Duodenal mucosa (tissue), 2 donors: ENCODE data around the gene GSTA5.
"Not testable (repeated sequence)": the region's sequence is repeated elsewhere in the genome, so short reads cannot be mapped to it uniquely, and the experiment has no call there.

ENCODE experiments used
- H3K27ac ChIP-seq: one replicate; pipeline ENCODE4 v1.7.0; 2013; ENCODE audit warnings: low read depth, low read length
- H3K27me3 ChIP-seq, 2 donors: one replicate each; pipeline ENCODE4 v1.7.0; 2013; ENCODE audit warnings: low read length in 2 of 2, control low read depth in 1 of 2; ENCODE audit not compliant: insufficient read depth in 2 of 2, control insufficient read depth in 1 of 2
- H3K36me3 ChIP-seq, 2 donors: one replicate each; pipeline ENCODE4 v1.7.0; 2013; ENCODE audit warnings: low read length in 2 of 2, control low read depth in 1 of 2; ENCODE audit not compliant: insufficient read depth in 2 of 2, control insufficient read depth in 1 of 2
- H3K4me1 ChIP-seq, 2 donors: one replicate each; pipeline ENCODE4 v1.7.0; 2013; ENCODE audit warnings: low read length in 2 of 2, control low read depth in 1 of 2; ENCODE audit not compliant: insufficient read depth in 2 of 2, control insufficient read depth in 1 of 2
- H3K4me3 ChIP-seq, 2 donors: one replicate each; pipeline ENCODE4 v1.7.0; 2013; ENCODE audit warnings: low read length in 2 of 2, low read depth in 1 of 2
- H3K9ac ChIP-seq, 2 donors: one replicate each; pipeline ENCODE4 v1.7.0; 2013; ENCODE audit warnings: low read length in 2 of 2, low read depth in 1 of 2
- H3K9me3 ChIP-seq, 2 donors: one replicate each; pipeline ENCODE4 v1.7.0; 2013; ENCODE audit warnings: low read length in 2 of 2, control low read depth in 1 of 2; ENCODE audit not compliant: control insufficient read depth in 1 of 2

GSTA5 gene

DNA sequence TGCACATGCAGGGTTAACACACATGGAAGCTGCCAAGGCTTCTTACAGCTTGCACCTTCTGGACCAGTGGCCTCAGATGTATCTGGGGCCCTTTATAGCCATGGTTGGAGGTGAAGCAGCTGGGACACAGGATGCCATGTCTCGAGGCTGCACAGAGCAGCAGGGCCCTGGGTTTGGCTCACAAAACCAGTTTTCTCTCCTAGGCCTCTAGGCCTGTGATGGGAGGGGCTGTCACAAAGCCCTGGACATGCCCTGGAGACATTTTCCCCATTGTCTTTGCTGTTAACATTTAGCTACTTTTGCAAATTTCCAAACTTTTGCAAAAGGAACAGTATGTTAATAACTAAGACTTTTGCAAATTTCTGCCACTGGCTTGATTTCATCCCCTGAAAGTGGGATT is 18.8 kb downstream of the GSTA5 start:
- Histone ChIP-seq H3K9ac (no peak overlapping the region), H3K27me3 (no peaks in the 10 kb centered on the region), H3K4me3 (no peak overlapping the region), H3K4me1 (peaks cover 0 to 4% of the 10 kb centered on the region in 2 donors), H3K9me3 (peaks cover 0 to 2% of the 10 kb centered on the region in 2 donors), H3K36me3 (no peaks in the 10 kb centered on the region), H3K27ac (no peak overlapping the region)

DNA sequence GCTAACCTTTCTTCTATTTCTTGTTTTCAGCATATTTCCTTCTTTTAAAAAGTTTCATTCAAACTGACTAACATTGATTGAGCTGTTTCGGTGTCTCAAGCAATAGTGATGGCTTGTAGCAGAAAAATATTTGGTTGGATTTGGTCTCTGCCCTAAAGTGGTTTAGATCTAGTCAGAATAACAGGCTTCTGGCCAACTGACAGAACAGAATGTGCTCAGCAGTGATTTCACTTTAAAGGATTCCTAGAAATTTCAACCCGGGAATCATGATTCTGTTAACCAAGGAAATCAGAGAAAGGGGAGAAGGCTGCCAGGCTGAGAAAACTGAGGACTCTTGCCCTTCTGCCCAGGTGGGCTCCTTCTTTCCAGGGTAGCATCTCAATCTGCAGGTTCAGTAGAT is 20.4 kb downstream of the GSTA5 start:
- Histone ChIP-seq H3K9ac (no peak overlapping the region), H3K9me3 (peaks cover 0 to 2% of the 10 kb centered on the region in 2 donors), H3K27ac (no peak overlapping the region)

DNA sequence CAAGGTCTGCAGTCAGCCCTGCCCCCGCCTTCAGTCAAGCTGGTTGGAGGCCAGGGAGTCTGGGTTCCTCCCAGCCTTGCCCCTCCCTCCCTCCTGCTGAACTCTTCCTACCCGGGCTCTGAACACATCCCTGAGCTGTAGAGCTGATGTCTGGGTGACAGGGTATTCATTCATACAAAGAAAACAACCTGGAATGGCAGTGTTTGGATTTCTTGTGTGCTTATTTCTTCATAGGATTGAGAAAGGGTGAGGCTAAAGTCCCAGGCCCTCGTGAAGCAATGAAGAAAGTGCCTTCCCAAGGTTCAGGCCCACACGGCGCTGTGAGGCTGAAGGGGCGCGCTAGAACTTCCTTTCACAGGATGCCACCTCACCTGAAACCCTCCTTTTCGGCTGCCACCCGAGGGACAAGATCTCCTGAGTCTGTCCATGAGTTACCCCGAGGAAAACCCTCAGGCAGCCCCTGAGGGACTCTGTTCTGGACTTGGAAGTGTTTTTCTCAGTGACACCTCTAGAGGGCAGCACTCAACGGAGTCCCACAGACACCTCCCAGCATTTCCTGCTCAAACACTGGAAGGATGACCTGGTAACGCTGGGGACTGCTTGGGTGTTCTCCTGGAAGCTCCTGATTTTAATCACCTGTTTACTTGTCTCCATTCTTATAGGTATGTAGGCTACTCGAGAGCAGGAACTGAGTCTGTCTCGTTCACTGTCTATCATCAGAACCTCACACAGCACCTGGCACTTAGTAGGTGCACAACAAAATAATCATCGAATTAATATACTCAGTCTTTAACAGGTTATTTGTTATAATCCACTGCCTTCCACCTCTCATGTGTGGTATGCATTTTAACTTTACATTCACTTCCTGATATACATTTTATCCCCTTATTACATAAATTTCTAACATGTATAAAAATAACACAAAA is 25.2 kb downstream of the GSTA5 start:
- H3K4me3 ChIP-seq = no peak overlapping the region
- H3K27ac ChIP-seq = no peak overlapping the region
- no peaks in the 10 kb centered on the region for H3K36me3 ChIP-seq
- peaks cover 0 to 4% of the 10 kb centered on the region in 2 donors for H3K4me1 ChIP-seq
- no peak overlapping the region for H3K9ac ChIP-seq
- no peaks in the 10 kb centered on the region for H3K9me3 ChIP-seq
- no peaks in the 10 kb centered on the region for H3K27me3 ChIP-seq

More for the DNA sequence above, 20.4 kb downstream of the GSTA5 start:
- Histone ChIP-seq H3K36me3 (no peaks in the 10 kb centered on the region), H3K4me1 (peaks cover 0 to 4% of the 10 kb centered on the region in 2 donors), H3K27me3 (no peaks in the 10 kb centered on the region), H3K4me3 (no peak overlapping the region)

DNA sequence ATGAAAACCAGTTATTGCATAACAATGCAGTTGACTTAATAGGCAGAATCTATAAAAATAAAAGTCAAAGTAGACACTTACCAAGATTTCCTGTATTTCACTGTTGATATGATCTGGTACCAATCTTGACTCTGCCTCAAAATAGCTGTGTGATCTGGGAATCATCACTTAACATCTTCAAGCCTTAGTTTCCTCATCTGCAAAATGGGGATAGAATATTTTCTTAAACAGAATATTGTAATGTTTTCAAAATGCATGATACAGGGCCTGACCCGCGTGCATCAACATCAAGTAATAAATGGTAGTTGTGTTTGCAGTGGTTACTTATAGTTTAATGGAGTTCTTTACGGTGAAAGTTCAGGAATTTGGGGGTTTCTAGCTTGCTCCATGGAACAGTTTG is 26.1 kb downstream of the GSTA5 start:
- not testable (repeated sequence) for H3K36me3 ChIP-seq, H3K27ac ChIP-seq, H3K4me3 ChIP-seq, H3K9ac ChIP-seq, H3K4me1 ChIP-seq, H3K27me3 ChIP-seq, H3K9me3 ChIP-seq

DNA sequence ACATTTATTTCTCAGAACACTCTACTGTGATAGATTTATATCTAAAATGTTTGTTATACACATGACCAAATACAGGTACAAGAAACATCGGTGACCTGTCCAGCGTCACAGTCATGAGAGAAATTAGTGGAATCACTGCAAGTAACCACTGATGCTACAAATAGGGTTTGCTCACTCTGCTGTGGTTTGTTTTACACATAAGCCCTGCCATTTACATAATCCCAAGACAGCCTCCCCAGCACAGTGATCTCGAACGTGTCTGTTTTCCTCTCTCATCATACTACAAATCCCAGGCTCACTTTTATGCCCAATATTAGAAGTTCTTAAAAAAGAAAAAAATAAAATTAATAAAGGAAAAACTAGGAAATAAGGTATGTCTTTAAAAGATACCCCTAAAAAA is 30.8 kb downstream of the GSTA5 start:
- not testable (repeated sequence) for H3K9ac ChIP-seq, H3K4me1 ChIP-seq, H3K4me3 ChIP-seq, H3K27ac ChIP-seq, H3K27me3 ChIP-seq, H3K9me3 ChIP-seq, H3K36me3 ChIP-seq

DNA sequence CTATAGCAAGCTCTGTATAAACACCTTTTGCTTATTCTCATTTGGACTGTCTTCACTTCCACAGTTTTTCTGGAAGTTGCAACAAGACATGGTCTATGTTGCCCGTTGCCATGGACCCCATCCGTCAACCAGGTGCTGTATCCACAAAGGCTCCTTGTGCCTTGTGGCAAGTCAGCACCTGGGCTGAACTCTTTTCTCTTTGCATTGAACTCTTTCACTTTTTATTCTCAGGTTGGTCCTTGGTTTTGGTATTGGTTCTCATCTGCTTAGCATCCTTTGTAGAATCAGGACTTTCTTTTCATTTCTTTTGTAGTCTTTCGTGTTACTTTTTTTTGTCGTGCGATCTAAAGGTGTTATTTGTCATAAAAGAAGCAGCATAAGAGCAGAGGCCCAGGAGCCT is 32.0 kb downstream of the GSTA5 start:
- Histone ChIP-seq H3K9ac (no peak overlapping the region), H3K27ac (no peak overlapping the region), H3K4me1 (no peaks in the 10 kb centered on the region), H3K36me3 (no peaks in the 10 kb centered on the region), H3K9me3 (no peaks in the 10 kb centered on the region), H3K4me3 (no peak overlapping the region), H3K27me3 (no peaks in the 10 kb centered on the region)

DNA sequence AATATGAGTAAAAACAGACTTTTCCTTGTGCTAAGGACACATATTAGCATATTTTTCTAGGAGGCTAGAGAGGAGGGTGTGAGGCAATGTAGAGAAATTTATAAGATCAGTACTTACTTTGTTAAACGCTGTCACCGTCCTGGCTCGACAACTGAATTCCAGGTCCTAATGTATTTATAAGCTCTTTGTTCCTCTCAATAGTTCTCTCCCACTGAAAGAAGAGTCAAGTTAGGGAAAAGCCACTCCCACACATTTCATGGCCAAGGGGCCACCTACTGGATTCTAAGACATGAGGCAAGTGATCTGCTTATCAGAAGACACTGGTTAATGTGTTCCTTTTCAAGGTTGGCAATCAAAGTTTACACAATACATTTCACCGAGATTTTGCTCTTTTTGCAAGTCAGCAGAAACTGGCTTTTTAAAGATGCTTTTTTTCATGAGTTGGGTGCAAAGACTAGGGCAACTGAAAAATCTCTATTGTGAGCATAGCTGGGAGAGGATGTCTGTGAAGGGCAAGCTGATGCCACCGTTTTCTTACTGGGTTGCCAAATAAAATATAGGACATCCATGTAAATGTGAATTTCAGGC is 36.9 kb downstream of the GSTA5 start, which contains the start of gene GSTA1:
Gene GSTA1 (minus strand): TSS at position 149 of the 588 bp plus-strand sequence. CDS start 4,549 bp downstream, outside the sequence.
- not testable (repeated sequence) for H3K36me3 ChIP-seq, H3K4me1 ChIP-seq, H3K9me3 ChIP-seq, H3K27me3 ChIP-seq, H3K27ac ChIP-seq
- Histone ChIP-seq H3K4me3 (peak within 1 kb of the TSS; percentile 60 to 75), H3K9ac (peak within 1 kb of the TSS; percentile 20 to 43)

DNA sequence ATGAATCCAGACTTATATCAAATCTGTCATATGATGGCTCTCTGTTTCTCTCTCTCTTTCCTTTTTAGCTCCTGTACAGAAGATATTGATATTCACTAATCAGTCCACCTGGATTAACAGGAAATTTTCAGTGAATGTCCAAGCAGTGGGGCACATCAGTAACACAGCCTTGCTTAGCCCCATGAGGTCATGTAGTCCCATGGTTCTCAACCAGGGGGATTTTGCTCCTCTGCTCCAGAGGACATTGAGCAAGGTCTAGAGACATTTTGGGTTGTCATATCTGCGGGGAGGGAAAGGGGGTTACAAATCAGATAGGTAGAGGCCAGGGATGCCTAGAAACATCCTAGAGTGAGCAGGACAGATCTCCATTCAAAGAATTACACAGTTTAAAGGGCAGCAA is 37.8 kb downstream of the GSTA5 start:
- H3K9ac ChIP-seq = peak overlapping the region; percentile 20 to 43
- H3K36me3 ChIP-seq = peaks cover 0 to 4% of the 10 kb centered on the region in 2 donors
- no peak overlapping the region for H3K27ac ChIP-seq
- no peaks in the 10 kb centered on the region for H3K9me3 ChIP-seq
- no peaks in the 10 kb centered on the region for H3K4me1 ChIP-seq
- H3K4me3 ChIP-seq = peak overlapping the region; percentile 60 to 75
- H3K27me3 ChIP-seq = no peaks in the 10 kb centered on the region

DNA sequence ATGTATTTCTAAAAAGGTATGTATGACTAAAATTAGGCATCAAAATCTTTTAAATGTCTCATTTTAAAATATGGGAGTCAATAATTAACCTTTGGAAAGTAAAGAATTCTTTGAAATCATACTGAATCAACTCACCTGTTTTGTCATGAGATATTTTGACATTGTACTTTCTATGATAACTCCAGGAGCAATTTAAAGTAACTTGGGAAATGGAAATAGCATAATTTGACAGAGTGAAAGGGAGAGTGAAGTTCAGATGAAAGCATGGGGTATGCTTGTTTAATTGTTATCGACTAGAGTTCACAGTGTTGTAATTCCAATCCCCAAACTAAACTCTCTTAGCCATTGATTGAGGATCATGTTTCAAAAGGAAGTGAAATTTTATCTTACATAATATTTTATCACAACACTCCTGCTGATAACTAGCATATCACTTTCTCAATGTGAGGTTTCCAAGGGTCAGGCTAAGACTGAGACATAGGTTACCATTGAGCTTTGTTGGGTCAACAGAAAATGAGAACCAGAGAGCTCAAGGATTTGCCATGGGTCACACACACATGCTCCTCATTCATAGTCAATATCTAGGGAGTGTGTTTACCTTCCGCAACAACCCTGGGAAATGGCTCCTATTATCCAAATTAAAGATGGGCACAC is 39.3 kb downstream of the GSTA5 start:
- peak overlapping the region; percentile 60 to 75 for H3K4me3 ChIP-seq

DNA sequence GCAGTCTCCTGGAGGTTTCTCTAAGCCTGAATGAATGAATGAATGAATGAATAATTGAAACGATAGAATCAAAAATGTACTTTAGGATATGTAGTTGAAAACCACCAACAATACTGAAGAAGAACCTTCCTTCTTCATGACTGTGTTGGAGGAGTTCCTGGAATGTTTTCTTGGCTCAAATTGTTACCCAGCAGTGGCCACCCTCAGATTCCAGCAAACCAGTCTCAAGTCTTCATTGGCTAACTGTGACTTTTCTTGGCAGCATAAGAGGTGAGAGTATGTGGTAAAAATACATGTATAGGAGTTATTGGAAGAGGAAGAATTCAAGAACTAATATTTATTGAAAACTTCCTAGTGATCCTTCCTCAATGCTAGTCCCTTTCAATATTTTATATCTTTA is 41.3 kb downstream of the GSTA5 start:
- H3K9ac ChIP-seq, H3K4me1 ChIP-seq, H3K27ac ChIP-seq, H3K4me3 ChIP-seq, H3K9me3 ChIP-seq, H3K27me3 ChIP-seq: not testable (repeated sequence)
- H3K36me3 ChIP-seq = peaks cover 0 to 27% of the 10 kb centered on the region in 2 donors

More for the DNA sequence above, 39.3 kb downstream of the GSTA5 start:
- H3K27me3 ChIP-seq = no peaks in the 10 kb centered on the region
- H3K9me3 ChIP-seq = no peaks in the 10 kb centered on the region
- peak overlapping the region in 1 of 2 donors; percentile 32 for H3K9ac ChIP-seq
- no peak overlapping the region for H3K27ac ChIP-seq
- peaks cover 0 to 10% of the 10 kb centered on the region in 2 donors for H3K36me3 ChIP-seq
- no peaks in the 10 kb centered on the region for H3K4me1 ChIP-seq
